HCT116 (cell line): ENCODE measurements around the gene CATSPERD. TPM values are rescaled to one million over a fixed set of nuclear protein-coding genes. Genes with fewer than 3 reads are reported as not detected.
A peak's percentile ranks its signal among the peaks of the same experiment; 100 is the strongest.

Source experiments
- ATAC-seq: fragments of 200-7000 bp; cut with Tn5 transposase; 2 replicates; pipeline ENCODE4 v1.9.1; 2020; ENCODE audit warnings: mild to moderate bottlenecking, moderate library complexity
- BruUV-seq: library from RNA; stranded (reverse); fragments of 400-500 nt; replicated peaks from 2 replicates; lab custom pipeline; 2021; lab: Mats Ljungman, UMichigan
- CTCF ChIA-PET: fragments of 300-600 bp; sonication (Branson Sonifier 250); formaldehyde crosslinking; loops from one replicate; lab custom pipeline; 2021; ENCODE audit warnings: antibody characterized with exemption; lab: Charles Lee
- POLR2A ChIA-PET: fragments of 300-600, 350-600 bp; sonication (Branson Sonifier 250); formaldehyde crosslinking; loops from one replicate; lab custom pipeline; 2021; ENCODE audit warnings: antibody characterized with exemption; lab: Charles Lee
- RAD21 ChIA-PET, 2 experiments: fragments of 300-600 bp; sonication (Branson Sonifier 250); formaldehyde crosslinking; loops; one replicate each; lab custom pipeline; 2023; ENCODE audit warnings: low total read pairs in 2 of 2; ENCODE audit not compliant: uncharacterized antibody in 2 of 2, unreplicated experiment in 2 of 2, low non-redundant PET in 1 of 2; lab: Charles Lee
- DNase-seq: peaks from one replicate; pipeline ENCODE4 v3.0.0-alpha.2; 2010; ENCODE audit warnings: low read depth, low spot score
- H2AFZ ChIP-seq: fragments of 200-600 bp; shearing (Covaris generic), sonication (generic); 2 replicates; pipeline ENCODE4 v1.6.1; 2017; ENCODE audit warnings: low read depth, mixed run types, mixed read lengths, antibody characterized with exemption, low read length; ENCODE audit not compliant: poor library complexity, severe bottlenecking
- H3K27ac ChIP-seq: 2 replicates; pipeline ENCODE4 v1.5.1; 2012; ENCODE audit warnings: low read depth, low read length
- H3K27me3 ChIP-seq: fragments of 200-600 bp; sonication (generic); 2 replicates; pipeline ENCODE4 v1.6.1; 2016; ENCODE audit warnings: mixed run types, low read length, mixed read lengths; ENCODE audit not compliant: insufficient read depth
- H3K36me3 ChIP-seq, 2 experiments: fragments of 200-500 bp in 1 of 2; fragments of 200-600 bp in 1 of 2; sonication (Bioruptor generic) in 1 of 2; sonication (generic) in 1 of 2; 2 replicates each; pipeline versions ENCODE4 v1.5.1 to v1.6.1; 2014 to 2016; ENCODE audit warnings: low read length in 2 of 2, inconsistent platforms in 1 of 2, mixed read lengths in 1 of 2, mixed run types in 1 of 2; ENCODE audit not compliant: insufficient read depth in 2 of 2, control insufficient read depth in 1 of 2
- H3K4me1 ChIP-seq, 2 experiments: fragments of 200-600 bp in 1 of 2; sonication (generic) in 1 of 2; 2 replicates each; pipeline versions ENCODE4 v1.5.1 to v1.6.1; 2012 to 2017; ENCODE audit warnings: low read length in 2 of 2, inconsistent platforms in 1 of 2, mild to moderate bottlenecking in 1 of 2, mixed read lengths in 1 of 2, mixed run types in 1 of 2, moderate library complexity in 1 of 2; ENCODE audit not compliant: insufficient read depth in 2 of 2, control insufficient read depth in 1 of 2
- H3K4me2 ChIP-seq: fragments of 200-600 bp; sonication (generic); 2 replicates; pipeline ENCODE4 v1.6.1; 2017; ENCODE audit warnings: mixed run types, low read length, mixed read lengths
- H3K4me3 ChIP-seq, 2 experiments: fragments of 200-600 bp in 1 of 2; sonication (generic) in 1 of 2; replicated peaks in 1 of 2; 2 replicates each; pipeline ENCODE4 v1.5.1; 2011 to 2016; ENCODE audit warnings: low read length in 2 of 2, control low read depth in 1 of 2, low read depth in 1 of 2, mild to moderate bottlenecking in 1 of 2, mixed read lengths in 1 of 2, mixed run types in 1 of 2
- H3K79me2 ChIP-seq: fragments of 200-600 bp; sonication (generic); 2 replicates; pipeline ENCODE4 v1.6.1; 2017; ENCODE audit warnings: mild to moderate bottlenecking, mixed run types, low read length, moderate library complexity, mixed read lengths; ENCODE audit not compliant: insufficient read depth
- H3K9ac ChIP-seq: fragments of 200-600 bp; sonication (generic); 2 replicates; pipeline ENCODE4 v1.6.1; 2016; ENCODE audit warnings: low read length, mixed read lengths
- H3K9me2 ChIP-seq: fragments of 200-600 bp; sonication (generic), shearing (Covaris generic); 2 replicates; pipeline ENCODE4 v1.6.1; 2017; ENCODE audit warnings: mixed run types, mild to moderate bottlenecking, moderate library complexity; ENCODE audit not compliant: insufficient read depth
- H3K9me3 ChIP-seq, 2 experiments: fragments of 200-500 bp in 1 of 2; fragments of 200-600 bp in 1 of 2; sonication (Bioruptor generic) in 1 of 2; sonication (generic) in 1 of 2; 2 replicates each; pipeline ENCODE4 v1.6.1; 2014 to 2017; ENCODE audit warnings: low read length in 2 of 2, mixed read lengths in 2 of 2, inconsistent platforms in 1 of 2, low read depth in 1 of 2, mild to moderate bottlenecking in 1 of 2, mixed run types in 1 of 2, moderate library complexity in 1 of 2; ENCODE audit not compliant: control insufficient read depth in 1 of 2, insufficient read depth in 1 of 2
- H4K20me1 ChIP-seq: fragments of 200-600 bp; sonication (generic), shearing (Covaris generic); 2 replicates; pipeline ENCODE4 v1.6.1; 2017; ENCODE audit warnings: mixed run types, mild to moderate bottlenecking, moderate library complexity; ENCODE audit not compliant: insufficient read depth
- ATF3 ChIP-seq: IDR thresholded peaks from 2 replicates; pipeline ENCODE4 v1.6.1; 2012
- CBX3 ChIP-seq: IDR thresholded peaks from 2 replicates; pipeline ENCODE4 v1.6.1; 2012; ENCODE audit warnings: low read depth
- ELF1 ChIP-seq: IDR thresholded peaks from 2 replicates; pipeline ENCODE4 v1.6.1; 2012; ENCODE audit warnings: low read depth, borderline replicate concordance
- POLR2A ChIP-seq: IDR thresholded peaks from 2 replicates; pipeline ENCODE4 v1.7.0; 2011; ENCODE audit warnings: borderline replicate concordance; ENCODE audit not compliant: insufficient read depth, insufficient read length; ENCODE audit errors: extremely low read depth
- POLR2AphosphoS5 ChIP-seq: IDR thresholded peaks from 2 replicates; pipeline ENCODE4 v1.6.1; 2011; ENCODE audit warnings: mild to moderate bottlenecking, low read depth, low read length, moderate library complexity
- REST ChIP-seq: IDR thresholded peaks from 2 replicates; pipeline ENCODE4 v1.6.1; 2012; ENCODE audit warnings: low read depth
- TCF7L2 ChIP-seq: IDR thresholded peaks from 2 replicates; pipeline ENCODE4 v1.7.0; 2011; ENCODE audit warnings: borderline replicate concordance, inconsistent platforms; ENCODE audit not compliant: insufficient read depth, insufficient read length; ENCODE audit errors: extremely low read depth
- ZFX ChIP-seq: fragments of 450-650 bp; IDR thresholded peaks from 2 replicates; pipeline ENCODE4 v1.6.1; 2017
- intact Hi-C: fragments of 100-400 bp; cut with micrococcal nuclease; formaldehyde crosslinking; loops from 2 replicates; pipeline ENCODE4 v1.10.0; 2022
- total RNA-seq: library from RNA; stranded (reverse); gene quantifications from one replicate; pipeline ENCODE4 v1.2.1, GENCODE V29; 2021; ENCODE audit not compliant: unreplicated experiment

The CATSPERD gene
- total RNA-seq, 1 experiment from 2014 or later: not detected

DNA sequence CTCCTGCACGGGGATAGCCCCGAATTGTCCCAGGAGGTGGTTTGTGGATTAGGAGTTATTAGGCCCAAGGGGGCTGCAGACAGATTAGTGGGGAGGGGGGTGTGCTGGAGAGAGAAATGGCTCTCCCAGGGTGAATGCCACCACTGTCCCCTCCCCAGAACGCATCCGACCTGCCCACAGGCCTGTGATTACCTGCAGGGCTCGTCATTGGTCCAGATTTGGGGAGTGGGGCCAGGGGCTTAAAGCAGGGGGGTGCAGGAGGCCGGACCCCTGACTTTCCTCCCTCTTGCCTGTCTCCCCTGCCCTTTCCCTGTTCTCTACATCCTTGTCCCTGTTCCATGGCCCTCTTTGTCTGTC, 85.7 kb downstream of the CATSPERD start:
- ATAC-seq (no peak), DNase-seq (no peak)
- H3K27ac ChIP-seq: no peak overlapping the region
- POLR2A ChIA-PET: interaction anchor here (0.9 kb wide), 1 partner anchor 22 kb away, joined by 4 read pairs; no protein-coding TSS in a partner anchor
- no peaks in the 10 kb centered on the region for H3K9me2 ChIP-seq
- peak overlapping the region; percentile 94 for H3K4me2 ChIP-seq
- peaks cover 5 to 24% of the 10 kb centered on the region in 2 experiments for H3K4me1 ChIP-seq
- H4K20me1 ChIP-seq: no peaks in the 10 kb centered on the region
- H3K4me3 ChIP-seq: peak overlapping the region; percentile 65 to 70
- intact Hi-C loops: no loop called here
- no peaks in the 10 kb centered on the region for H3K36me3 ChIP-seq
- BruUV-seq: TSS peak; percentile 47
- H3K27me3 ChIP-seq: no peaks in the 10 kb centered on the region
- H3K79me2 ChIP-seq: no peaks in the 10 kb centered on the region
- H3K9me3 ChIP-seq: no peaks in the 10 kb centered on the region
- RAD21 ChIA-PET: no interaction called here
- no peak overlapping the region for H2AFZ ChIP-seq
- peak overlapping the region; percentile 65; the same call in 1 of the 2 replicates for H3K9ac ChIP-seq
- no peak for TF ChIP-seq CBX3
- no peak for TF ChIP-seq ZFX
- no peak for TF ChIP-seq ATF3
- no peak for TF ChIP-seq TCF7L2
- no peak for TF ChIP-seq ELF1
- no peak for TF ChIP-seq POLR2A
- no peak for TF ChIP-seq REST
- TF ChIP-seq POLR2AphosphoS5: no peak
- CTCF ChIA-PET: interaction anchor here (0.8 to 1.0 kb wide), 2 partner anchors 12 to 85 kb away, joined by 3 read pairs; no protein-coding TSS in a partner anchor
